ENCODE measurements around the gene DYNLT2B.
A peak's percentile ranks its signal among the peaks of the same experiment; 100 is the strongest.

The DYNLT2B gene

DNA sequence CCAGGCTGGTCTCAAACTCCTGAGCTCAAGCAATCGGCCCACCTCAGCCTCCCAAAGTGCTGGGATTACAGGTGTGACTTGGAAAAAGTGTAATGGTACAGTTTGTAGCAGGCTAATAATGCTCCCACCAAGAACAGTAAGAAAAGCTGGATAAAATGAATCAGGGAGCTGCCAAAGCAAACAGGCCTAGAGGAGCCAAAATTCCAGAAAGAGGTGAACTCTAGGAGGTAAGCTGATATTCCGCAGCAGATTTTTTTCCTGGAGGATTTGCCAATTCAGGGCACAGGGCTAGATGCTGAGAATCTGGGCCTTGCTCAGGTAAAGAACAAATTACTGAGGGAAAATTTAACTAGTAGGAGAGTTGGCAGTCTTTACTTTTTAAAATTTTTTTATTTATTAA is 19.5 kb downstream of the DYNLT2B start:
- no peak for DNase-seq (ENCODE audit: extremely low read depth, insufficient read length)
- Histone ChIP-seq H3K27me3 (replicated peaks; ENCODE audit: control insufficient read depth, insufficient read depth, low read length) (no peaks in the 10 kb centered on the region), H3K4me3 (replicated peaks; ENCODE audit: low read depth, low read length) (no peak overlapping the region), H3K36me3 (ENCODE audit: control insufficient read depth, insufficient read depth, low read length) (no peaks in the 10 kb centered on the region)
- TF ChIP-seq, protein P1, sequence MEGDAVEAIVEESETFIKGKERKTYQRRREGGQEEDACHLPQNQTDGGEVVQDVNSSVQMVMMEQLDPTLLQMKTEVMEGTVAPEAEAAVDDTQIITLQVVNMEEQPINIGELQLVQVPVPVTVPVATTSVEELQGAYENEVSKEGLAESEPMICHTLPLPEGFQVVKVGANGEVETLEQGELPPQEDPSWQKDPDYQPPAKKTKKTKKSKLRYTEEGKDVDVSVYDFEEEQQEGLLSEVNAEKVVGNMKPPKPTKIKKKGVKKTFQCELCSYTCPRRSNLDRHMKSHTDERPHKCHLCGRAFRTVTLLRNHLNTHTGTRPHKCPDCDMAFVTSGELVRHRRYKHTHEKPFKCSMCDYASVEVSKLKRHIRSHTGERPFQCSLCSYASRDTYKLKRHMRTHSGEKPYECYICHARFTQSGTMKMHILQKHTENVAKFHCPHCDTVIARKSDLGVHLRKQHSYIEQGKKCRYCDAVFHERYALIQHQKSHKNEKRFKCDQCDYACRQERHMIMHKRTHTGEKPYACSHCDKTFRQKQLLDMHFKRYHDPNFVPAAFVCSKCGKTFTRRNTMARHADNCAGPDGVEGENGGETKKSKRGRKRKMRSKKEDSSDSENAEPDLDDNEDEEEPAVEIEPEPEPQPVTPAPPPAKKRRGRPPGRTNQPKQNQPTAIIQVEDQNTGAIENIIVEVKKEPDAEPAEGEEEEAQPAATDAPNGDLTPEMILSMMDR (IDR thresholded peaks at IDR 0.05; ENCODE audit: insufficient read depth, low read length, poor library complexity, severe bottlenecking): no peak

DNA sequence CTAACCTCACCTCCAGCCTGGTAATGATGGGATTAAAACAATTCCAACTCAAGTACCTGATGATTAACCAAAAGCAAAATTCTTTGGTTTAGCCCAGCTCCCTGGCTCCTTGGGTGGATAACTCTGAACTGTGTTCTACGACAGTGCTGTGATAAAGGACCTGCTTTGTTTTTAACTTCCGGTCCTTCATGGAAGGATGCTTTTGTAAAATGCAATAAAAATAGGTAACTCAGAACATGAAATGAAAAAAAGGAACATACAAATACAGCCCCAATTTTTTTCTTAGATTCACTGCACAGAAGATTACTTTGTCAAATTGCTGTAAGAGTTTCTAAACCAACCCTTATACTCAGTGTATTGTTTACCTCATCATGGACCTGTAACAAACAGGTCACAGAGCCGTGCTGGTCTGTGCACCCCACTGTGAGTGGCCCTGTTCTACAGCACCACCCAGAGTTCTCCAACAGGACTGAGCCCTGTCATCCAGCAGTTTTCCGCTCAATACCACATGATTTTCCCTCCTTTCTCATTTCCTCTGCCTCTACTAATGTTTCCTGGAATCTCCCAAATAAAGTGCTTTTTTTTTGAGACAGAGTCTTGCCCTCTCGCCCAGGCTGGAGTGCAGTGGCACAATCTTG is 25.6 kb downstream of the DYNLT2B start:
- Histone ChIP-seq H3K27me3 (replicated peaks; ENCODE audit: control insufficient read depth, insufficient read depth, low read length) (no peaks in the 10 kb centered on the region), H3K4me3 (replicated peaks; ENCODE audit: low read depth, low read length) (no peak overlapping the region; the same call in 1 of the 2 replicates), H3K36me3 (ENCODE audit: control insufficient read depth, insufficient read depth, low read length) (no peaks in the 10 kb centered on the region)
- peak; percentile 57 for DNase-seq (ENCODE audit: extremely low read depth, insufficient read length)
- TF ChIP-seq, protein P1 (IDR thresholded peaks at IDR 0.05; ENCODE audit: insufficient read depth, low read length, poor library complexity, severe bottlenecking): peak; percentile 33

DNA sequence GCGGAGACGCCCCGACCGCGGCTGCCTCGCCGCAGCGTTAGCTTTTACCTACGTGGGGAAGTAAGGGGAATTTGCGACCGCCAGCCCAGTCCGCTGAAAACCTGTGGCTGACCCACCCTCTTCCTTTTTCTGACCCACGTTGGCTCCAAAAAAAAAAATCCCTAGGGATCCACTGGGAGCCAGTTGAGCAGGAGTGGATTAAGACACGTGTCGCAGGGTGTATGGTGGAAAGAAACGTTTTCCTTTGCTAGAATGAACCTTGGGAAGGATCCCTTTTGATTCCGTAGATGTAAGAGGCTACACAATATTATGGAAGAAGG is 29.9 kb downstream of the DYNLT2B start:
- Histone ChIP-seq H3K36me3 (ENCODE audit: control insufficient read depth, insufficient read depth, low read length) (no peaks in the 10 kb centered on the region), H3K27me3 (replicated peaks; ENCODE audit: control insufficient read depth, insufficient read depth, low read length) (no peaks in the 10 kb centered on the region), H3K4me3 (replicated peaks; ENCODE audit: low read depth, low read length) (peak overlapping the region; percentile 74)
- TF ChIP-seq, protein P1 (IDR thresholded peaks at IDR 0.05; ENCODE audit: insufficient read depth, low read length, poor library complexity, severe bottlenecking): no peak
- no peak for DNase-seq (ENCODE audit: extremely low read depth, insufficient read length)

DNA sequence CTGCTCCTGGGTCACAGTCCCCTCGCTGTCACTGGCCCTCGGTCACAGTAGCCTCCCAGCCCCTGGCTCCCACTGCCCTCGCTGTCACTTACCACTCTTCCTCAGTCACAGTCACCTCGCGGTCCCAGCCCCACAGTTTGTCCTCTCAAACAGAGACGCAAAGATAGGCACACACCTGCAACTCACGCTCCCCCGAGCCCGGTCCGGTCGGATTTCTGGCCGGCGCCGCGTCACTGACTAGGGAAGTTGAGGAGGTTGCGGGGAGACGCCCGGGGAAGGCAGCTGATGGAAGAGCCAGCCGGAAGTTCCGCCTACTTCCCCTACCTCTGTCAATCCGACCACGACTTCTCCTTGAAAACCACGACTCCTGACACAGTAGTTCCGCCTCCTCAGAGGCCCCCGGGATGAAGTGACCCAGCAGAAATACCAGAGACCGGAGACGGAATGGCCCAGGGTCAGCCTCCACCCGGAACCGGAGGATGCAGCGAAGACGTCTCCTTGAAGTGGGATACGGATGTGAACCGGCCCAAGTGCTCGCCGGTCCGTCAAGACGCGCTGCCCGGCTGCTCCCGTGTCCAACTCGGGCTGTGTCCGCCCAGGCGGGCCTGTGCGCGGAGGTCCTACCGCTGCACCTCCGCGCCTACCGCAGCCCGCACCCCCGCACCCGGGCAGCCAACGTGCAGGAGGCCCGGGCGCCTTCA is 30.4 kb downstream of the DYNLT2B start, which contains the start of gene PCYT1A:
TSS of gene PCYT1A (minus strand) at position 287 of the 701 bp plus-strand sequence. CDS start 17,195 bp downstream, outside the sequence.
- TF ChIP-seq, protein P1 (IDR thresholded peaks at IDR 0.05; ENCODE audit: insufficient read depth, low read length, poor library complexity, severe bottlenecking): no peak
- H3K36me3 ChIP-seq (ENCODE audit: control insufficient read depth, insufficient read depth, low read length): no peaks in the 10 kb centered on the region
- H3K27me3 ChIP-seq (replicated peaks; ENCODE audit: control insufficient read depth, insufficient read depth, low read length): no peaks in the 10 kb centered on the region
- peak within 1 kb of the TSS; percentile 74 for H3K4me3 ChIP-seq (replicated peaks; ENCODE audit: low read depth, low read length)
- DNase-seq (ENCODE audit: extremely low read depth, insufficient read length): peak; percentile 87

DNA sequence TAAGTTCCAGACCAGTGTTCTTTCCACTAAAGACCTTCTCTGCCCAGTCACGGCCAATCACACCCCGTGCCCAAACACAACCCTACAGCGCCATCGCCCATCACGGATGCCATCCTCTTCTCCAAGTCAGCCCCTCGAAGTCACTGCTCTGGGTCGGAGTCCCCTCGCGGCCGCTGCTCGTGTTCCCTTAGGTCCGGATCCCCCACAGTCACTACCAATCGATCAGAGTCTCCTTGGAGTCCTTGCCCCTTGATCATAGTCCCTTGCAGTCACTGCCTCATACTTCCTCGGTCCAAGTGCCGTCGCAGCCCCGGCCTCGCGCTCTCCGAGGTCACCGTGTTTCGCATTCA is 31.0 kb downstream of the DYNLT2B start:
- no peak for DNase-seq (ENCODE audit: extremely low read depth, insufficient read length)
- Histone ChIP-seq H3K4me3 (replicated peaks; ENCODE audit: low read depth, low read length) (peak overlapping the region; percentile 74), H3K36me3 (ENCODE audit: control insufficient read depth, insufficient read depth, low read length) (no peaks in the 10 kb centered on the region), H3K27me3 (replicated peaks; ENCODE audit: control insufficient read depth, insufficient read depth, low read length) (no peaks in the 10 kb centered on the region)
- TF ChIP-seq, protein P1 (IDR thresholded peaks at IDR 0.05; ENCODE audit: insufficient read depth, low read length, poor library complexity, severe bottlenecking): peak; percentile 8
